ENCODE measurements around the gene SPRED2.

DNA sequence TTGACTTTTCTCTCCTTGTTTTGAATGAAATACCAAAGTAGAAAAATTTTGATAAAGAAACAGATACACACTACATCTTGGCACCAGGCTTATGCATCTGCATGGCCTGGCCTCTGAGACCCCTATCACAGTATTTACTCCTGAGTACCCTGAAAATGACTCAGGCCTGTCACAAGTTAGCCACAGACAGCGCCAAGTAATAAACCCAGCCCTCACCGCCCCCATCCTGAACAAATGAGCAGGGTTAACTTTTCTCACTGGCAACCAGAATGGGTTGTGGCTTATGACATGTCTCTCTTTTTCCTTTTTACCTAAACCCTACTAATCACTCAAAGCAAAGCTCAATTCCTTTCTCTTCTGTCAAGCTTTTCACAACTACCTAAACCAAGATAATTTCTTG lies 35.3 kb downstream of the SPRED2 start:
- TF ChIP-seq ZNF274 (IDR thresholded peaks at IDR 0.05; ENCODE audit: low read depth, low read length) (no peak), YY1 (IDR thresholded peaks at IDR 0.05; ENCODE audit: insufficient read depth, insufficient read length) (no peak)
